Eye (tissue), 1 donor: ENCODE results near the gene TRMT112.

Source experiments
- DNase-seq: peaks from one replicate; pipeline ENCODE4 v3.0.0-alpha.2; 2015

TRMT112 gene

DNA sequence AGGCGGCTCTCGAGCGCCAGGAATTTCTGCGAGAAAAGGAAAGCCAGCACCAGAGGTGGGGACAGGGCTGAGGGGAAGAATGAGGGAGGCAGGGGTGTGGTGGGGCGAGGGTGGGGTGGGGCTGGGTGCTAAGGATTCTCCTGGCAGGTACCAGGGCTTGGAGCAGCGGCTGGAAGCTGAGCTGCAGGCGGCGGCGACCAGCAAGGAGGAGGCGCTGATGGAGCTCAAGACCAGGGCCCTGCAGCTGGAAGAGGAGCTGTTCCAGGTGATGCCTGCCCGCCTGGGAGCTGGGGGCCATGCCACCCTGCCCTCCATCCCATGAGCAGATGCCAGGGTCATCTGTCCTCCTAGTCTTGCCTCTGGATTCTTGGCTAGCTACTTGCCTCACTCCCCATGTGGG is 32.0 kb upstream of the TRMT112 start:
- DNase-seq: no peak

DNA sequence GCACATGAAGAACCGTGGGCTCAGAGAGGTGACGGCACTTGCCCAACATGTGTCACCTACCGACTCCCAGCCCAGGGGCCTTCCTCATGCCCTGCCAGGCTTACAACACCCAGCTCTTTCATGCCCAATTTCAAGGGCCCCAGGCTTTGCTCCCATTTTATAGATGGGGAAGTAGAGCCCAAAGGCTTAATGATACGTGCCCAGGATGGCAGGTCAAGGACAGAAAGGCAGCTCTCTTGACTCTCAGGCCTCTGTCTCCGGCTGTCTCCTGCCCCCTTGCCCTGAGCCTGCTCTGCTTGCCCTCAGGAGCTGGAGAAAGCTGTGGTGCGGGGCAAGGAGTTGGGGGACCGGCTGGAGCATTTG is 31.6 kb upstream of the TRMT112 start:
- DNase-seq: no peak

DNA sequence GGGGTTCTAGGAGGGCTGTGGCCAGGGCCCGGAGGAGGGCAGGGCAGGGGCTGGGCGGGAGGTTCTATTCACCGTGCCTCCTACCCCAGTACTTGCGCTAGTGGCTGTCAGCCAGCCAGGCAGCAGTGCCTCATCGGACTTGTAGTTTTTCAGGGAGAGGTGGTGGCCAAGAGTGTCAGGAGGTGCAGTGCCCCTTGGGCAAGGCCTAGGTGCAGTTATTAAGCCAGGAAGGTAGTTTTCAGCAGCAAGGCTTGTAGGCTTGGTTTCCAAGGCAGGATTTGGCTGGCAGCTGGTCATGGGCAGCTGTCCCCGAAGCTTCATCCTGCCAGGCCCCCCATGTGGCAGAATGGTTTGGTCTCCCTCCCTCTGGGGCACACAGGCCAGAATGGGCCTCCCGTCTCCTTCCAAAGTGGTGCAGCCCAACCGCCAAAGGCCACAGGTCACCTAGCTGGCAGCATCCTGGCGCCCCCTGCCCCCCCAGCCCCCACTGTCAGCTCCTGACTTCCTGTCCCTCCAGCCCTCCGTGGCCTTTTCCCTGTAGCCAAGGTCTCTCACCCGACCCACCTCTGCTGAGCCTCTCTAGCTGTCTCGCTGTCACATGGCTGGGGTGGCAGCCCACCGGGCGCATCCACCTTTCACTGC is 31.1 kb upstream of the TRMT112 start:
- DNase-seq: peak; percentile 56

DNA sequence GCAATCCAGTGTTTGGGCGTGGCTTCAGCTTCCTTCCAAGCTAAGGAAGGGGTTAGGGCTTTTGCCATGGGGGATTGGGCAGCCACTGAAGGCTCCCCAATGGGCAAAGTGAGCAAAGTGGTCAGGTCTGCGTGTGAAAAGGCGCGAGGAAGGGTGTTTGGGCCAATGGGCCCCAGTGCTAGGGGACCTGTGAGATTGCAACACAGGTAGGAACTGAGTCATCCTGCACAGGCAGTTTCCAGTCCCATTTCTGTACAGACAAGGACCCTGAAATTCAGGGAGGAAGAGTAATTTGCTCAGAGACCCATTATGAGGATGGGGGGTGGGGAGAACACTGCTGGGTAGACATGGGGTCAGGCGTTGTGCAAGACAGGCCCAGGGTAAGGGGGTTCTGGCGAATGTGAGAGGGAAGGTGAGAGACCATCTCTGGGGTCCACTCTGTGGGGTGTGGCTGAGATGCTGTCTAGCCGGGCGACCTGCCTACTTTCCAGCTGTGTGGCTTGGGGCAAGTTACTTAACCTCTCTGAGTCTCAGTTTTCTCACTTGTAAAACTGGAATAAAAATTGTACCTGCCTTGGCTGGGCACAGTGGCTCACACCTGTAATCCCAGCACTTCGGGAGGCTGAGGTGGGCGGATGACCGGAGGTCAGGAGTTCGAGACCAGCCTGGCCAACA is 30.0 kb upstream of the TRMT112 start:
- DNase-seq: no peak

DNA sequence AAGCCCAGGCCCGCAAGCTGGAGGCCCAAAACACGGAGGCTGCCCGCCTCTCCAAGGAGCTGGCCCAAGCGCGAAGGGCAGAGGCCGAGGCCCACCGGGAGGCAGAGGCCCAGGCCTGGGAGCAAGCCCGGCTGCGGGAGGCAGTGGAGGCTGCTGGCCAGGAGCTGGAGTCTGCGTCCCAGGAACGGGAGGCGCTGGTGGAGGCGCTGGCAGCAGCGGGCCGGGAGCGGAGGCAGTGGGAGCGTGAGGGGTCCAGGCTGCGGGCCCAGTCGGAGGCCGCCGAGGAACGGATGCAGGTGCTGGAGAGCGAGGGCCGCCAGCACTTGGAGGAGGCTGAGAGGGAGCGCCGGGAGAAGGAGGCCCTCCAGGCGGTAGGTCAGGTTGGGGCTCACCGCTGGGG is 27.4 kb upstream of the TRMT112 start:
- DNase-seq: no peak

DNA sequence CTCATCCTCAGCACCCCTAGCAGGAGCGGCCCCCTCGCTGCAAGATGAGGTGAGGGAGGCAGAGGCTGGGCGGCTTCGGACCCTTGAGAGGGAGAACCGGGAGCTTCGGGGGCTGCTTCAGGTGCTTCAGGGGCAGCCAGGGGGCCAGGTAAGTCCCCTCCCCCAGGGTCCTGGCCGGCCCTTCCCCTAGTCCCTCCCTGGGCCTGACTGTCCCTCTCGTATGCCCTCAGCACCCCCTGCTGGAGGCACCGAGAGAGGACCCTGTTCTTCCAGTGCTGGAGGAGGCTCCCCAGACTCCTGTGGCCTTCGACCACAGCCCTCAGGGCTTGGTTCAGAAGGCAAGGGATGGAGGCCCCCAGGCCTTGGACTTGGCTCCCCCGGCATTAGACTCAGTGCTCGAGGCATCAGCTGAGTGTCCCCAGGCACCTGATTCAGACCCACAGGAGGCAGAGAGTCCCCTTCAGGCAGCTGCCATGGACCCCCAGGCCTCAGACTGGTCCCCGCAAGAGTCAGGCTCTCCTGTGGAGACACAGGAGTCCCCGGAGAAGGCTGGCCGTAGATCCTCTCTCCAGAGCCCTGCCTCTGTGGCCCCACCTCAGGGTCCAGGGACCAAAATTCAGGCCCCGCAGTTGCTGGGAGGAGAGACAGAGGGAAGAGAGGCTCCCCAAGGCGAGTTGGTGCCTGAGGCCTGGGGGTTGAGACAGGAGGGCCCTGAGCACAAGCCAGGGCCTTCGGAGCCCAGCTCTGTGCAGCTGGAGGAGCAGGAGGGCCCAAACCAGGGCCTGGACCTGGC is 26.6 kb upstream of the TRMT112 start:
- peak; percentile 32 for DNase-seq

DNA sequence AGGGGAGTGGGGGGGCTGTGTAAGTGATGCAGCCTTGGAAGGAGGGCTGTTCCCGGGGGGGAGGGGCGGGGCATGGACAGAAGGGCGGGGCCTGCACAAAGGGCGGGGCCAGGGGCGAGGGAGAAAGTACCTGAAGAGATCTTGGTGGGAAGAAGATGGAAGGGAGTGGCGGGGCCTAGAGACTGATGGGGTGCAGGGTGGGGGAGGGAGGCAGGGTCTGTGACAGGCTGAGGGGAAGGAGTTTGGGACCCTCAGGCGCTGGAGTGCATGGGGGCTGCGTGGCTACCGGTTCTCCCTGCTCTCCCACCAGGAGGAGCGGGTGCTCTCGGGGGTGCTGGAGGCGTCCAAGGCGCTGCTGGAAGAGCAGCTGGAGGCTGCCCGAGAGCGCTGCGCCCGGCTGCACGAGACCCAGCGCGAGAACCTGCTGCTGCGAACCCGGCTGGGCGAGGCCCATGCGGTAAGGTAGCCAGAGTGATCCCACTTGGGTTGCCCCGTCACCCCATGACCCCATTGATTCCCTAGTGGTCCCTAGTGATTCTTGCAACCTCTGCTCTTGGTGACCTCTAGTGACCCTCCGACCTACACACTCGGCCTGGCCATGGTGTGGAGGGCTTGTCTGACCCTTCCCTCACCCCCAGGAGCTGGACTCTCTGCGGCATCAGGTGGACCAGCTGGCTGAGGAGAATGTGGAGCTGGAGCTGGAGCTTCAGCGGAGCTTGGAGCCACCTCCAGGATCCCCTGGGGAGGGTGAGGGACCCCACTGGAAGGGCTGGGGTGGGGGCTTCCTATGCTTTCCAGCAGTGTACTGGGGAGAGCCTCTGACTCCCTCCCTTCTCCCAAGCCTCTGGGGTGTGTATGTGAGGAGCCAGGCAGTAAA is 25.7 kb upstream of the TRMT112 start:
- DNase-seq: no peak

DNA sequence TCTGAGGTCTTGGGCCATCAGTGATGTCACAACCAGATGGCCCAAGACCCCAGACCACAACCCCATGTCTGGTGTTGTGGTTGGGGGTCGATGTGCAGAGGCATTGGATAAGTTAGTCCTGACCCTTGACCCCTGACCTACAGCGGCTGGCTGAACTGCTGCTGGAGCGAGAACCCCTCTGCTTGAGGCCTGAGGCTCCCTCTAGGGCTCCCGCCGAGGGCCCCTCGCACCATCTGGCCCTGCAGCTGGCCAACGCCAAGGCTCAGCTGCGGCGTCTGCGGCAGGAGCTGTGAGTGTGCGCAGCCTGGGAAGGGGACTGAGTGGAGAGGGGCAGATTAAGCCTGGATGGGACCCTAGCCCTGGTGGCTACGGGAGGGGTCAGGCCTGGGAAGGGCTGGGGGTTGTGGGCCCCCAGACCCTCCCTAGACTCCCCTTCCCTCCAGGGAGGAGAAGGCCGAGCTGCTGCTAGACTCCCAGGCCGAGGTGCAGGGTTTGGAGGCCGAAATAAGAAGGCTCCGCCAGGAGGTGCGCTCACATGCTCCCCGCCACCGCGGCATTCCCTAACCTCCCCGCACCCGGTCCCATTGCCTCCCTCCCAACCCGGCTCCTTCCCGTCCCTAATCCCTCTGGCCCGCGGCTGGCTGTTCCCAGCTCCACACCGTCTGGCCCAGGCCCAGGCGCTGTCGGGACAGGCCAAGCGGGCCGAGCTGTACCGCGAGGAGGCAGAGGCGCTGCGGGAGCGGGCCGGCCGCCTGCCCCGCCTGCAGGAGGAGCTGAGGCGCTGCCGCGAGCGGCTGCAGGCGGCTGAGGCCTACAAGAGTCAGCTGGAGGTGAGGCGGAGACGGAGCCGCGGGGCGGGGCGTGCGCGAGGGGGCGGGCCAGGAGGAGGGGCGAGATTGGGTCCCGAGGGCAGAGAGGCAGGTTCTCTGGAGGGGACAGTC is 24.8 kb upstream of the TRMT112 start:
- DNase-seq: peak; percentile 92

DNA sequence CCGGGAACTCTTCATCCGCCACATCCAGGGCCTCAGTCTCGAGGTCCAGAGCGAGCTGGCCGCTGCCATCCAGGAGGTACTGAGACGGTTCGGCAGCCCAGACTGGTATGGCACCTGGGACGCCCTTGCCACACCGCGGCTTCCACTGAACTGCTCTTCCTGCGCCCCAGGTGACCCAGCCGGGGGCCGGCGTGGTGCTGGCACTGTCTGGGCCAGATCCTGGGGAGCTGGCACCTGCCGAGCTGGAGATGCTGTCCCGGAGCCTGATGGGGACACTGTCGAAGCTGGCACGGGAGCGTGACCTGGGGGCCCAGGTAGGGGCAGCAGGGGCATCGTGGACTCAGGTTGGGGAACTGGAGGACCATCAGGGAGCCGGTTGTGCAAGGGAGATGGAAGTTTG is 24.1 kb upstream of the TRMT112 start:
- DNase-seq: no peak

DNA sequence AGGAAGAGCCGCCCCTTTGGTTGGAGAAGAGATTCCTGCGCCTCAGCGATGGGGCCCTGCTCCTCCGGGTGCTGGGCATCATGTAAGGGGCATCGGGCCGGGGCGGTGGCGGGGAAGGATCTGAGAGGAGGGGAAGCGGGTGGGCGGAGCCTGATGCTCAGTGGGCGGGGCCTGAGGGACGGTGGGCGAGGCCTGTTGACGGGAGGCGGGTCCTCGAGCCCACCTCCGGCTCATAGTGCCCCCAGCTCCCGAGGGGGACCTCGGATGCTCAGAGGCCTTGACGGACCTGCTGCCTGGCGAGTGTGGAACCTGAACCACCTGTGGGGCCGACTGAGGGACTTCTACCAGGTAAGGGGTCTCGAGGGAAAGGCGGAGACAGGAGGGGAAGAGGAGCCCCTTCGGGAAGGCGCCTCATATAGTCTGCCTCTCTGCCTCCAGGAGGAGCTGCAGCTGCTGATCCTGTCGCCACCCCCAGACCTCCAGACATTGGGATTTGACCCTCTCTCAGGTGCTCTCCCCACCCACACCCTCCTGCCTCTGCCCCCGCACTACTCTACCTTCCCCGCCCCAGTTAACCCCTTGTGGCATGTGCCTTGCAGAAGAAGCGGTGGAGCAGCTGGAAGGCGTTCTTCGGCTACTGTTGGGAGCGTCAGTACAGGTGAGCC is 23.4 kb upstream of the TRMT112 start:
- peak; percentile 58 for DNase-seq

DNA sequence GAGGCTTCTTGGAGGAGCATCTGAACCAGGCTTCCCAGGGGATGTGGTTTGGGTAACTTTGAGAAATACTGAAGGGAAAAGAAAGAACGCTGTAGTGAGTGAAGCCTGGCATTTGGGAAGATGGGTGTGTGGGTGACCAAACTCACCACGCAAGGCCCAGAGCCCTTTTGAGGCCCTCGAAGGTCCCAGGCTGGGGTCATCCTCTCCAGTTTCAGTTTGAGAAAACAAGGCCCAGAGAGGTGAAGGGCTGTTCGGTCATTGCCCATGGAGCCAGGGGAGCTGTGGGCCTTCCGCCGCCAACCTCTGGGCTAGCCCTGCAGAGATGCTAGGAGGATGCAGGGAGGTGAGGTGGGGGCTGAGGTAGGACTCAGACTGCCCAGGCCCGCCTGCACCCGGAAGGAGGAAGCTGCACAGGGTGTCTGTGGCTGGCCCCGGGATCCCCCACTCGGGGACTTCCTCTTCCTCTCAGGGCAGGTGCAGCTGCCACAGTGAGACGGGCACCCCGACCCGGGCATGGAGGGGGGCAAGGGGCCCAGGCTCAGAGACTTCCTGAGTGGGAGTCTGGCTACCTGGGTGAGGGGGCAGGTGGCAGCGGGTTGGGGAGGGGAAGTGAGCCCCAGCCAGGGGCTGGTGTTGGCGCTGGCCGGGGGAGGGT is 22.5 kb upstream of the TRMT112 start, which contains the start of gene CCDC88B:
Gene CCDC88B, plus strand, starts transcription at position 451 of the 655 bp plus-strand sequence. Its CDS starts 63 bp downstream, at position 514.
- no peak for DNase-seq

DNA sequence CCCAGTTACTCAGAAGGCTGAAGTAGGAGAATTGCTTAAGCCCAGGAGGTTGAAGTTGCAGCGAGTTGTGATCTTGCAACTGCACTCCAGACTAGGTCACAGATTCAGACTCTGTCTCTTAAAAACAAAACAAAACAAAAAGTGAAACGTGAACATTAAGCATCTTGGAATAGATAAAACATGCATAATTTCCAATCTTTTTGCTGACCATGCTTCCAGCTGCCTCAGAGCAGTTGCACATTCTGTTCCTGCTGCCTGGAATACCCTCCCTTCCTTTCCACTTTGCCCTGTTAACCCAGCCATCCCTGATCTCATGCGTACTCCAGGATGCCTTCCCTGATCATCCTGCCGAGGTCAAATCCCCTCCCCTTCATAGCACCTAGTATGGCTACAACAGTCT is 21.9 kb upstream of the TRMT112 start:
- DNase-seq: no peak

DNA sequence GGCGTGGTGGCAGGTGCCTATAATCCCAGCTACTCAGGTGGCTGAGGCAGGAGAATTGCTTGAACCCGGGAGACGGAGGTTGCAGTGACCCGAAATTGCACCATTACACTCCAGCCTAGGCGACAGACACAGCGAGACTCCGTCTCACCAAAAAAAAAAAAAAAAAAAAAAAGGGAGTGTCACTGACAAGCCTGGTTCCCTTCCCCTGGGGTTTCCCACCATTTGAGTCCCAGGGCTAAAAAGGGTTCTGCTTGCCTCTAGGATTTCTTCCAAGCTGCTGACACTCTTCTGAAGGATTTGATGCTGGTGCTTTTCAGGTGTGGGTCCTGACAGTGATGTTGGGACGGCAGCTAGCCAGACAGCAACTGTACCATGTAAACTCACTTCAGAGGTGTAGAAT is 21.4 kb upstream of the TRMT112 start:
- no peak for DNase-seq

DNA sequence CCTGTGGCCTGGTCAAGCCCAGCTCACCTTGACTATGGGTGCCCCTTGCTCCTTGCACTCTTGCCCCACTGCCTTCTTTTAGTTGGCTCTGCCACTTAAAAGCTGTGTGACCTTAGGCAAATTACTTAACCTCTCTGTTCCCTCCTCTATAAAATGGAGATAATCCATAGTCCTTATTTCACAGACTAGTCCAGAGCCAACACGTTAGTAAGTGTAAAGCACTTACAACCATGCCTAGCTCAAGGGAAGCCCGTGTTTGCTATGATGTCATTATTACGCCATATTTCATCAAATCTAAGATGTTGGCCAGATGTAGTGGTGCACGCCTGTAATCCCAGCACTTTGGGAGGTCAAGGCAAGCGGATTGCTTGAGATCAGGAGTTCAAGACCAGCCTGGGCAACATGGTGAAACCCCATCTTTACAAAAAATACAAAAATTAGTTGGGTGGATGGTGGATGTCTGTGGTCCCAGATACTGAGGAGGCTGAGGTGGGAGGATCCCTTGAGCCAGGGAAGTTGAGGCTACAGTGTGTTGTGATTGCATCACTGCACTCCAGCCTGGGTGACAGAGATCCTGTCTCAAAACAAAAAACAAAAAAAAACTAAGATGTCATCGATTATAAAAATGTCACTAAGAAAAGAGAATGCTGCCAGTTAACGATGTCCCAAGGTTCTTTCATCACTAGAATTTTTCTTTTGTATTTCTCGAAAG is 20.3 kb upstream of the TRMT112 start:
- no peak for DNase-seq

DNA sequence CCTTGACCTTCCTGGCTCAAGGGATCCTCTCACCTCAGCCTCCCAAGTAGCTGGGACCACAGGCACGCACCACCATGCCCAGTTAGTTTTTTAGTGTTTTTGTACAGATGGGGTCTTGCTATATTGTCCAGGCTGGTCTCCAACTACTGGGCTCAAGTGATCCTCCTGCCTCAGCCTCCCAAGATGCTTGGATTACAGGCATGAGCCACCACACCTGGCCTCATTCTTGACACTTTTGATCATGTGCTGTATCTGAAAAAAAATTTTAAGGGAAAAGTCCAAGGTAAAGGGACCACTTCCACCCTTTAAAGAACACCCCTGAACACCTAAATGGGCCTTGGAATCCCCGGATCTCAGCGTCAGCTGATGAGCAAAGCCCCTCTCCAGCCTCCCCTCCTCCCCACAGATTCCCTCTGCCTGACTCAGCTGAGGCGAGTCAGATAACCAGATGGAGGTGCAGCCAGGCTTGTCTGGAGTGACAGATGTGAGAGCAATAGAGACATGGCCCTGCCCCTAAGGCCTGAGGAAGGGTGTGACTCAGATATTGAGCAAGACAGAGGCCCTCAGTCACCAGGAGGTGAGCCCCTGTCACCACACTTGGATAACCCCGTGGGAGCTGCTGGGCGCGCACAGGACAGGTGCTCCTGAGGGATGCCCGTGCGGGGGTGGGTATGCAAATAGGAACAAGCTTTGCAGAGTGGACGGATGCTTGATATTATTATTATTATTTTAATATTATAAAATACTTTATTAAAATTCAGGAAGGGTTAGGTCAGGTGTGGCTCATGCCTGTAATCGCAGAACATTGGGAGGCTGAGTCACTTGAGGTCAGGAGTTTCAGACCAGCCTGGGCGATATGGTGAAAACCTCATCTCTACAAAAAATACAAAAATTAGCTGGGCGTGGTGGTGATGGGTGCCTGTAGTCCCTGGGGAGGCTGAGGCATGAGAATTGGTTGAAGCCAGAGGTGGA is 17.7 kb upstream of the TRMT112 start:
- peak; percentile 82 for DNase-seq

DNA sequence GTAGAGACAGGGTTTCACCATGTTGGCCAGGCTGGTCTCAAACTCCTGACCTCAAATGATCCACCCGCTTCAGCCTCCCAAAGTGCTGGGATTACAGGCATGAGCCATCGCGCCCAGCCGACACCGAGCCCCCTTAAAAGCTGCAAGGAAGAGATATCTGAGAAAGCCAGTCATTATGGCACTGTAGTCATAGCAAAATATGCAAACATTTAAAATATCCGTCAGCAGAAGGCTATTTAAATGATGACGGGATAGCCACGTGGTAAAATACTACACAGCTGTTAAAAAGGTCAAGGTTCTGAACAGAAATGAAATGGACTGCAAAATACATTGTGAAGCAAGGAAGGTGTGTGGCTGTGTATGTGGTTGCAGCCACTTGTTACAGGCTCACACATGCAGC is 16.2 kb upstream of the TRMT112 start:
- DNase-seq: no peak

DNA sequence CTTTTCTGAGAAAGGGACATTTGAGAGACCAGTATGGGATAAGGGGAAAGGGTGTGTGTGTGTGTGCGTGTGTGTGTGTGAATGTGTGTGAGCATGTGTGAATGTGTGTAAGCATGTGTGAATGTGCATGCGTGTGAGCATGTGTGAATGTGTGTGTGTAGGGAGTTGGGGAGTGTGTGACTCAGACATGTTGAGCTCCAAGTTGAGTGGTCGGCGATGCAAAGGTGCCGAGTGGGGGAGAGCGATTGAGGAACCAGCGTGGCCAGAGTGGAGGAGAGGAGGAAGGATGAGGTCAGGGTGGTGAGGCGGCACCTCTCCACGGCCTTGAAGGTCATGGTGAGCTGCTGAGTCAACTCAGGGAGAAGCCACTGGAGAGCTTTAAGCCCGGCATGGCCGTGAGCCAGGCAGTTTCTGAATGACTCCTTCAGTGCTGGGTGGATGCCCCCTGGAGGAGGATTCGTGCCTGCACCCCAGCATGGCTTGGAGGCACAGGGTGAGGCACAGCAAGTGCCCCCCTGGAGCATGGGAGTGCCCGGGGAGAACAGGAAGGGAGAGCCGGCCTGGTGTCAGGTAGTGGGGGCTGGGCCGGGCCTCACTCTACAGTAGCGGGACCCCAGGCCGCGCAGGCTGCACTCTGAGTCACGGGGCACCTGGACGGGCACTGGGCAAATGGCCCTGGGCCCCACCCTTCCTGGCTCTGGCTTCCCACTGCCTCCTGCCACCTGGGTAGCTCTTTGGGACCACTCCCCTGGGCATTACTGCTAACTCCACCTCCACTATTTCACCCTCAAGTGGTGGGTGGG is 14.4 kb upstream of the TRMT112 start:
- peak; percentile 19 for DNase-seq

DNA sequence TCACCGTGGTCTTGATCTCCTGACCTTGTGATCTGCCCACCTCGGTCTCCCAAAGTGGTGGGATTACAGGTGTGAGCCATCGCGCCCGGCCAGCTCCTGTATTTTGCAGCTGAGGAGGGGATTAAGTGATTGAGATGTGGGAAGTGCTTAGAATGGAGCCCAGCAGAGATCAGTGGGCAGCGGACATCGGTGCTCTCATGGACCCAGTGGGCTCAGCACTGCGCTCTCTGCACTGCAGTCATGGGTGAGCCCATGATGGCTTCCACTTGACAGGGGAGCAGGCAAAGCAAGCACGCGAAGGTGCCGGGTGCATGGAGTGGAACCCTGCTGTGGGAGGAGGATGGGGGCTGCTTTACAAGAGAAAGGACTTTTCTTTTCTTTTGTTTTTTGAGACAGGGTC is 13.5 kb upstream of the TRMT112 start:
- DNase-seq: no peak
